IMR-90 (cell line): ENCODE data around the gene GRAMD1B. TPM values are rescaled to one million over a fixed set of nuclear protein-coding genes. Genes with fewer than 3 reads are reported as not detected.

Experiments used
- ATAC-seq: fragments of 200-7000 bp; cut with Tn5 transposase; 2 replicates; pipeline ENCODE4 v1.9.1; 2020; ENCODE audit warnings: low read depth, mild to moderate bottlenecking, moderate library complexity
- BruUV-seq: library from RNA; stranded (reverse); fragments of 400-500 nt; replicated peaks from 2 replicates; lab custom pipeline; 2021; lab: Mats Ljungman, UMichigan
- CTCF ChIA-PET: fragments of 300-600 bp; formaldehyde crosslinking; extraction: SDS; loops from one replicate; lab custom pipeline; 2021; ENCODE audit warnings: antibody characterized with exemption; lab: Yijun Ruan, JAX
- POLR2A ChIA-PET: fragments of 300-600 bp; sonication (Branson Sonifier 250); formaldehyde crosslinking; loops from one replicate; lab custom pipeline; 2022; ENCODE audit warnings: antibody characterized with exemption; ENCODE audit not compliant: unreplicated experiment; lab: Charles Lee
- DNase-seq: peaks from one replicate; pipeline ENCODE4 v3.0.0; 2013
- H2AFZ ChIP-seq: replicated peaks from 2 replicates; pipeline ENCODE3; 2013; ENCODE audit warnings: low read length, mild to moderate bottlenecking; ENCODE audit not compliant: poor library complexity
- H2AK5ac ChIP-seq: 2 replicates; pipeline ENCODE4 v1.6.1; 2013; ENCODE audit warnings: low read depth, low read length, inconsistent platforms
- H2AK9ac ChIP-seq: replicated peaks from 2 replicates; pipeline ENCODE3; 2013; ENCODE audit warnings: mild to moderate bottlenecking, low read depth, low read length, moderate library complexity; ENCODE audit not compliant: poor library complexity
- H2BK120ac ChIP-seq: 2 replicates; pipeline ENCODE4 v1.6.1; 2013; ENCODE audit warnings: low read depth, low read length, inconsistent platforms
- H2BK15ac ChIP-seq: 3 replicates; pipeline ENCODE4 v1.6.1; 2013; ENCODE audit warnings: low read depth, low read length, inconsistent platforms
- H2BK20ac ChIP-seq: 2 replicates; pipeline ENCODE4 v1.6.1; 2013; ENCODE audit warnings: low read depth, mild to moderate bottlenecking, inconsistent platforms, low read length, moderate library complexity
- H2BK5ac ChIP-seq: 2 replicates; pipeline ENCODE4 v1.6.1; 2013; ENCODE audit warnings: mild to moderate bottlenecking, low read depth, low read length, inconsistent platforms; ENCODE audit not compliant: poor library complexity, severe bottlenecking
- H3K14ac ChIP-seq: replicated peaks from 2 replicates; pipeline ENCODE4 v1.6.1; 2013; ENCODE audit warnings: low read depth, low read length, inconsistent platforms
- H3K18ac ChIP-seq: 2 replicates; pipeline ENCODE4 v1.6.1; 2013; ENCODE audit warnings: low read depth, low read length, control low read depth
- H3K23ac ChIP-seq: 2 replicates; pipeline ENCODE4 v1.6.1; 2013; ENCODE audit warnings: low read depth, low read length, inconsistent platforms
- H3K27ac ChIP-seq: 2 replicates; pipeline ENCODE4 v1.5.1; 2013; ENCODE audit warnings: mild to moderate bottlenecking, control low read depth, low read length; ENCODE audit not compliant: insufficient read depth
- H3K27me3 ChIP-seq: 2 replicates; pipeline ENCODE4 v1.6.1; 2013; ENCODE audit warnings: low read length; ENCODE audit not compliant: control insufficient read depth, insufficient read depth
- H3K36me3 ChIP-seq: 2 replicates; pipeline ENCODE4 v1.6.1; 2013; ENCODE audit warnings: low read length, mixed read lengths; ENCODE audit not compliant: control insufficient read depth, insufficient read depth
- H3K4ac ChIP-seq: 2 replicates; pipeline ENCODE4 v1.6.1; 2013; ENCODE audit warnings: low read depth, low read length, inconsistent platforms
- H3K4me1 ChIP-seq: 2 replicates; pipeline ENCODE4 v1.6.1; 2013; ENCODE audit warnings: low read length, mixed read lengths; ENCODE audit not compliant: control insufficient read depth, insufficient read depth
- H3K4me2 ChIP-seq: 2 replicates; pipeline ENCODE4 v1.6.1; 2013; ENCODE audit warnings: low read depth, mild to moderate bottlenecking, control low read depth, low read length, moderate library complexity
- H3K4me3 ChIP-seq: 2 replicates; pipeline ENCODE4 v1.5.1; 2013; ENCODE audit warnings: low read depth, mild to moderate bottlenecking, control low read depth, low read length, moderate library complexity; ENCODE audit not compliant: insufficient read depth
- H3K56ac ChIP-seq: 2 replicates; pipeline ENCODE4 v1.6.1; 2013; ENCODE audit warnings: low read length, inconsistent platforms; ENCODE audit not compliant: insufficient read depth; ENCODE audit errors: extremely low read depth
- H3K79me1 ChIP-seq, 2 experiments: 2 replicates each; pipeline ENCODE4 v1.6.1; 2013; ENCODE audit warnings: low read length in 2 of 2, inconsistent platforms in 1 of 2, low read depth in 1 of 2
- H3K9ac ChIP-seq: 2 replicates; pipeline ENCODE4 v1.6.1; 2013; ENCODE audit warnings: low read depth, low read length, control low read depth
- H3K9me1 ChIP-seq: 2 replicates; pipeline ENCODE4 v1.6.1; 2013; ENCODE audit warnings: low read length, inconsistent platforms; ENCODE audit not compliant: insufficient read depth
- H3K9me3 ChIP-seq: 2 replicates; pipeline ENCODE4 v1.6.1; 2013; ENCODE audit warnings: low read length; ENCODE audit not compliant: control insufficient read depth, insufficient read depth
- H4K20me1 ChIP-seq: 2 replicates; pipeline ENCODE4 v1.6.1; 2013; ENCODE audit warnings: low read length, inconsistent platforms; ENCODE audit not compliant: insufficient read depth
- H4K5ac ChIP-seq: 2 replicates; pipeline ENCODE4 v1.6.1; 2013; ENCODE audit warnings: mild to moderate bottlenecking, low read depth, low read length, control low read depth
- H4K8ac ChIP-seq, 2 experiments: 2 replicates each; pipeline ENCODE4 v1.6.1; 2013; ENCODE audit warnings: low read depth in 2 of 2, low read length in 2 of 2, control low read depth in 1 of 2, inconsistent platforms in 1 of 2
- H4K91ac ChIP-seq: 2 replicates; pipeline ENCODE4 v1.6.1; 2013; ENCODE audit warnings: low read depth, low read length, inconsistent platforms; ENCODE audit not compliant: insufficient read depth
- BHLHE40 ChIP-seq: fragments of 150-350 bp; IDR thresholded peaks from 2 replicates; pipeline ENCODE4 v1.6.1; 2016; ENCODE audit warnings: mild to moderate bottlenecking, low read depth, low read length
- CEBPB ChIP-seq: IDR thresholded peaks from 2 replicates; pipeline ENCODE4 v1.6.1; 2012; ENCODE audit warnings: low read depth, low read length, improper control_type of control experiment
- CHD1 ChIP-seq: IDR thresholded peaks from 2 replicates; pipeline ENCODE4 v1.6.1; 2012; ENCODE audit warnings: low read depth, low read length, improper control_type of control experiment
- FOS ChIP-seq: fragments of 150-350 bp; IDR thresholded peaks from 2 replicates; pipeline ENCODE4 v1.6.1; 2016; ENCODE audit warnings: low read depth, low read length
- MAFK ChIP-seq: IDR thresholded peaks from 2 replicates; pipeline ENCODE4 v1.6.1; 2012; ENCODE audit warnings: low read depth, low read length, improper control_type of control experiment
- MAZ ChIP-seq: IDR thresholded peaks from 2 replicates; pipeline ENCODE4 v1.6.1; 2012; ENCODE audit warnings: low read depth, mild to moderate bottlenecking, low read length, improper control_type of control experiment, moderate library complexity, borderline replicate concordance
- MXI1 ChIP-seq: IDR thresholded peaks from 2 replicates; pipeline ENCODE4 v1.6.1; 2012; ENCODE audit warnings: low read depth, mild to moderate bottlenecking, low read length, moderate library complexity, borderline replicate concordance
- NFE2L2 ChIP-seq: fragments of 150-350 bp; IDR thresholded peaks from 2 replicates; pipeline ENCODE4 v1.6.1; 2016; ENCODE audit warnings: low read depth, mild to moderate bottlenecking, low read length
- POLR2A ChIP-seq: IDR thresholded peaks from 2 replicates; pipeline ENCODE4 v1.6.1; 2012; ENCODE audit warnings: mild to moderate bottlenecking, low read depth, low read length
- RCOR1 ChIP-seq: IDR thresholded peaks from 2 replicates; pipeline ENCODE4 v1.6.1; 2012; ENCODE audit warnings: mild to moderate bottlenecking, low read length, improper control_type of control experiment; ENCODE audit not compliant: insufficient replicate concordance
- RFX5 ChIP-seq: IDR thresholded peaks from 2 replicates; pipeline ENCODE4 v1.8.0; 2012; ENCODE audit warnings: low read depth, mild to moderate bottlenecking, low read length, moderate library complexity
- SMC3 ChIP-seq: fragments of 150-350 bp; IDR thresholded peaks from 2 replicates; pipeline ENCODE4 v1.6.1; 2016; ENCODE audit warnings: low read depth, mild to moderate bottlenecking, antibody characterized with exemption, low read length, moderate library complexity
- WGBS, 2 experiments: methylation state at CpG; one replicate each; pipeline versions ENCODE4 v1.1.5 to v1.1.7; 2013; ENCODE audit warnings: missing lambda C conversion rate in 2 of 2; ENCODE audit not compliant: insufficient read length in 1 of 2; ENCODE audit errors: extremely low coverage in 2 of 2; 5-methylcytosine and 5-hydroxymethylcytosine counted together
- dilution Hi-C: fragments of 300-500 bp; cut with HindIII; formaldehyde crosslinking; loops from one replicate; pipeline ENCODE4 v1.14.3; 2018; ENCODE audit warnings: low sequenced_read_pairs; ENCODE audit not compliant: unreplicated experiment
- in situ Hi-C: fragments of 300-500 bp; cut with MboI; formaldehyde crosslinking; loops from 3 replicates; pipeline ENCODE4 v1.14.3; 2019; ENCODE audit warnings: low sequenced_read_pairs, inconsistent platforms, mixed read lengths
- intact Hi-C: fragments of 100-400 bp; cut with micrococcal nuclease; formaldehyde crosslinking; loops from 2 replicates; pipeline ENCODE4 v1.10.0; 2022
- polyA plus RNA-seq, 3 experiments: library from polyadenylated mRNA; depleted of rRNA; stranded (reverse); fragments of >200 nt; gene quantifications; 2 replicates each; pipeline ENCODE4 v1.2.3, GENCODE V29; 2012; ENCODE audit warnings: low replicate concordance in 1 of 3
- total RNA-seq: library from RNA; depleted of rRNA; stranded (reverse); fragments of >200 nt; gene quantifications from 2 replicates; pipeline ENCODE4 v1.2.3, GENCODE V29; 2012
- TF ChIP-seq, protein P1 (sequence below): fragments of 150-350 bp; IDR thresholded peaks from 2 replicates; pipeline ENCODE4 v1.6.1; 2016; ENCODE audit warnings: low read depth, mild to moderate bottlenecking, low read length, moderate library complexity, borderline replicate concordance
- TF ChIP-seq, protein P2 (sequence below): conservative IDR thresholded peaks from 2 replicates; pipeline ENCODE4 v1.5.1; 2012; ENCODE audit warnings: mild to moderate bottlenecking, low read depth, low read length, improper control_type of control experiment

Gene GRAMD1B
- total and polyA plus RNA-seq, 2 of the 4 experiments (the other 2 are of a cell fraction): 7.1 to 7.2 TPM

DNA sequence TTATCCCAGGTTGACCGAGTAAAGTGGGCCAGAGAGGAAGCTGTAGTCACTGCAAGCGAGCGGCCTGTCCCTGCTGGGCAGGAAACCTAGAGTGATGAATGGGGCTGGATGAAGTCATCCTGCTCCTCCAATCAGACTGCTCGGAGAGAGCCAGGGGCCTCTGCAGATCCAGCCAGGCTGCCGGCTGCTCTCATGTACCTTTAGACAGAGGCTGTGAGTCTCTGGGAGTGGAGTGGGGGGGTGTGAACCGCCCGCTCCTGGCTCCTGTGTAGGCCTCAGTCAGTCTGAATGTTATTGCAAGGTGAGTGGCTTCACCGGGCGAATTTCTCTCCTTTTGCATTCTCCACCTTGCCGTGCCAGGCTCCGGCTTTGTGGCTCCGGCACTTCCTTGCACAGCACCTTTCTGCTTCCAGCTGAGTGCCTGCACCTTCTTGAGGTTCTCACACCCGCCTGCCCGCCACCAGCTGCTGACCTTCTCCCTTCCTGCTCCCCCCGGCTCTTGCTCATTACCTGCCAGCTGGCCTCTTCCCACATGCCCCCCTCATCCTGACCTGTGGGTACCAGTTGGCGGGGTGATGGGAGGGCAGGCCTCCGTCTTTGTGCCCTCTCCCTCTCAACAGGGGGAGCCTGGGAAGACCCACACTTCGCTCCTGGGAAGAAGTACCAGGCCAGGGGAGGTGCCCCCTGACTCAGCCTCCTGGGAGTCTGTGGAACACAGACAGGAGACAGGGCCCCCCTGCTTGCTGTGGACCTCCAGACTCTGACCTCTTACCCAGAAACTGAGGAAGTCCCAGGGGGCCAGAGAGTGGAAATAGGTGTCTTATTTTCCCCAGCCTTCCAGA lies 79.9 kb downstream of the GRAMD1B start:
- Histone ChIP-seq H2BK20ac (peak overlapping the region; percentile 3; the same call in 1 of the 2 replicates), H2BK5ac (no peak overlapping the region), H2AK9ac (peak overlapping the region; percentile 74), H3K4ac (peak overlapping the region; percentile 80), H3K9me3 (no peaks in the 10 kb centered on the region), H3K79me1 (peaks cover 0 to 30% of the 10 kb centered on the region in 2 experiments; a peak in 2 of 4 replicates), H3K56ac (no peak overlapping the region), H3K27ac (peak overlapping the region; percentile 11; the same call in 1 of the 2 replicates), H4K8ac (peak overlapping the region in 1 of 2 experiments; percentile 90; a peak in 2 of 4 replicates), H3K18ac (no peak overlapping the region), H3K4me2 (peak overlapping the region; percentile 56; the same call in 1 of the 2 replicates), H4K20me1 (peaks cover 8% of the 10 kb centered on the region; the same call in 1 of the 2 replicates), H3K36me3 (no peaks in the 10 kb centered on the region), H2AFZ (peak overlapping the region; percentile 90), H3K9me1 (peaks cover 2% of the 10 kb centered on the region; the same call in 1 of the 2 replicates), H4K5ac (no peak overlapping the region; the same call in 1 of the 2 replicates), H2BK15ac (no peak overlapping the region), H2AK5ac (no peak overlapping the region), H3K4me3 (no peak overlapping the region), H3K9ac (peak overlapping the region; percentile 57), H3K27me3 (no peaks in the 10 kb centered on the region), H3K23ac (no peak overlapping the region), H3K14ac (0 out of 2 replicates have a peak overlapping the region, but pooled peaks have one; percentile 46), H3K4me1 (peaks cover 6% of the 10 kb centered on the region; the same call in 1 of the 2 replicates), H4K91ac (0 out of 2 replicates have a peak overlapping the region, but pooled peaks have one; percentile 13), H2BK120ac (no peak overlapping the region)
- intact Hi-C loops (no loop called here), in situ Hi-C loops (loop anchor here (5.0 kb wide), 1 partner anchor 47 kb away; no protein-coding TSS in a partner anchor), dilution Hi-C loops (no loop called here)
- no TSS peak for BruUV-seq
- peak; percentile 91 for DNase-seq
- CTCF ChIA-PET: interaction anchor here (0.8 to 1.0 kb wide), 2 partner anchors 45 to 67 kb away, joined by 3 read pairs; no protein-coding TSS in a partner anchor
- peak; percentile 89 for ATAC-seq
- POLR2A ChIA-PET: no interaction called here
- WGBS, 2 experiments: 72% methylated on average over 4 of the region's 18 CpGs; no CpG with 5 or more reads in 1 of the 2 experiments
- TF ChIP-seq, protein P1, sequence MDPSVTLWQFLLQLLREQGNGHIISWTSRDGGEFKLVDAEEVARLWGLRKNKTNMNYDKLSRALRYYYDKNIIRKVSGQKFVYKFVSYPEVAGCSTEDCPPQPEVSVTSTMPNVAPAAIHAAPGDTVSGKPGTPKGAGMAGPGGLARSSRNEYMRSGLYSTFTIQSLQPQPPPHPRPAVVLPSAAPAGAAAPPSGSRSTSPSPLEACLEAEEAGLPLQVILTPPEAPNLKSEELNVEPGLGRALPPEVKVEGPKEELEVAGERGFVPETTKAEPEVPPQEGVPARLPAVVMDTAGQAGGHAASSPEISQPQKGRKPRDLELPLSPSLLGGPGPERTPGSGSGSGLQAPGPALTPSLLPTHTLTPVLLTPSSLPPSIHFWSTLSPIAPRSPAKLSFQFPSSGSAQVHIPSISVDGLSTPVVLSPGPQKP: no peak
- TF ChIP-seq POLR2A: no peak
- TF ChIP-seq BHLHE40: no peak
- TF ChIP-seq RCOR1: no peak
- no peak for TF ChIP-seq RFX5
- no peak for TF ChIP-seq MXI1
- TF ChIP-seq MAZ: no peak
- TF ChIP-seq MAFK: no peak
- TF ChIP-seq CEBPB: no peak; the same call in 1 of the 2 replicates
- TF ChIP-seq, protein P2, sequence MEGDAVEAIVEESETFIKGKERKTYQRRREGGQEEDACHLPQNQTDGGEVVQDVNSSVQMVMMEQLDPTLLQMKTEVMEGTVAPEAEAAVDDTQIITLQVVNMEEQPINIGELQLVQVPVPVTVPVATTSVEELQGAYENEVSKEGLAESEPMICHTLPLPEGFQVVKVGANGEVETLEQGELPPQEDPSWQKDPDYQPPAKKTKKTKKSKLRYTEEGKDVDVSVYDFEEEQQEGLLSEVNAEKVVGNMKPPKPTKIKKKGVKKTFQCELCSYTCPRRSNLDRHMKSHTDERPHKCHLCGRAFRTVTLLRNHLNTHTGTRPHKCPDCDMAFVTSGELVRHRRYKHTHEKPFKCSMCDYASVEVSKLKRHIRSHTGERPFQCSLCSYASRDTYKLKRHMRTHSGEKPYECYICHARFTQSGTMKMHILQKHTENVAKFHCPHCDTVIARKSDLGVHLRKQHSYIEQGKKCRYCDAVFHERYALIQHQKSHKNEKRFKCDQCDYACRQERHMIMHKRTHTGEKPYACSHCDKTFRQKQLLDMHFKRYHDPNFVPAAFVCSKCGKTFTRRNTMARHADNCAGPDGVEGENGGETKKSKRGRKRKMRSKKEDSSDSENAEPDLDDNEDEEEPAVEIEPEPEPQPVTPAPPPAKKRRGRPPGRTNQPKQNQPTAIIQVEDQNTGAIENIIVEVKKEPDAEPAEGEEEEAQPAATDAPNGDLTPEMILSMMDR: no peak
- no peak for TF ChIP-seq CHD1
- TF ChIP-seq FOS: no peak
- TF ChIP-seq SMC3: no peak
- no peak for TF ChIP-seq NFE2L2
